ENCODE data around the gene ALOX12.

DNA sequence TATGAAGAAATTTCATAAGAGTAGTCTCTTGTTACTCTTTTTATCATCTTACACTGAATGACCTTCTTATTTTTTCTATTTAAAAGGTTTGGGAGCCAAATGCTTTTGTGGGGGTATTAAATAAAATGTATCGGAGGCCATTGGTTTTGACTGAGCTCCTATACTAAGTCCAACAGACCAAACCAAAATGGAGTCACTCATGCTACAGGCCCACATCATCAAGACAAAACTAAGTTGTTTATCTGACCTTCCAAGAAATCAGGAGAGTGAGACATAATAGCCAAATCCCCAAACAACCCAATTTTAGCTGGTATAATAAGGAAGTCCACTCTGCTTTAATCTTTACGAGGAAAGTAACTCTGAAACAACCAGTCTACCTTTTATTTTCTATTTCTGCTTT lies 48.1 kb upstream of the ALOX12 start:
- TF ChIP-seq CTCF (IDR thresholded peaks at IDR 0.05) (no peak), POLR2A (IDR thresholded peaks at IDR 0.05) (no peak)
